B cell (primary cell): ENCODE data around the gene PPFIA4. TPM values are rescaled to one million over a fixed set of nuclear protein-coding genes. Genes with fewer than 3 reads are reported as not detected.

Experiments used
- ATAC-seq: fragments of 200-7000 bp; cut with Tn5 transposase; one replicate; pipeline ENCODE4 v1.10.0; 2021; ENCODE audit warnings: low read depth, mild to moderate bottlenecking, moderate number of reproducible peaks, moderate library complexity
- CTCF ChIA-PET: fragments of 350-600 bp; sonication (Branson Sonifier 250); formaldehyde crosslinking; loops from one replicate; lab custom pipeline; 2021; ENCODE audit warnings: antibody characterized with exemption, inconsistent platforms; lab: Charles Lee
- POLR2A ChIA-PET: fragments of 350-600 bp; sonication (Branson Sonifier 250); formaldehyde crosslinking; loops from one replicate; lab custom pipeline; 2021; ENCODE audit warnings: antibody characterized with exemption; lab: Charles Lee
- DNase-seq: peaks from one replicate; pipeline ENCODE4 v3.0.0; 2013
- H2AFZ ChIP-seq: 2 replicates; pipeline ENCODE4 v1.6.1; 2012; ENCODE audit warnings: mild to moderate bottlenecking, low read depth, low read length; ENCODE audit not compliant: insufficient read depth, poor library complexity, severe bottlenecking
- H3K27ac ChIP-seq, 2 donors: 1 replicate in 1 of 2; 2 replicates in 1 of 2; pipeline ENCODE4 v1.5.1; 2012 to 2013; ENCODE audit warnings: low read length in 2 of 2, mild to moderate bottlenecking in 2 of 2, moderate library complexity in 1 of 2
- H3K27me3 ChIP-seq, 4 experiments: fragments of 200-600 bp in 1 of 4; sonication (generic) in 1 of 4; replicated peaks in 1 of 4; 1 replicate in 2 of 4; 2 replicates in 2 of 4; pipeline versions ENCODE4 v1.6.1 to v1.7.0; 2013 to 2016; ENCODE audit warnings: low read length in 3 of 4, mild to moderate bottlenecking in 2 of 4, mixed read lengths in 1 of 4, moderate library complexity in 1 of 4; ENCODE audit not compliant: insufficient read depth in 4 of 4, control insufficient read depth in 3 of 4; ENCODE audit errors: control extremely low read depth in 1 of 4
- H3K36me3 ChIP-seq, 2 experiments: replicated peaks in 1 of 2; 1 replicate in 1 of 2; 2 replicates in 1 of 2; pipeline versions ENCODE4 v1.6.1 to v1.7.1; 2013; ENCODE audit warnings: low read length in 1 of 2; ENCODE audit not compliant: insufficient read depth in 2 of 2, control insufficient read depth in 1 of 2; ENCODE audit errors: control extremely low read depth in 1 of 2, extremely low read depth in 1 of 2
- H3K4me1 ChIP-seq, 2 donors: fragments of 200-600 bp in 1 of 2; sonication (generic) in 1 of 2; 1 replicate in 1 of 2; 2 replicates in 1 of 2; pipeline versions ENCODE4 v1.5.1 to v1.6.1; 2013 to 2017; ENCODE audit warnings: low read length in 2 of 2; ENCODE audit not compliant: control insufficient read depth in 2 of 2, insufficient read depth in 2 of 2
- H3K4me2 ChIP-seq: replicated peaks from 2 replicates; pipeline ENCODE3; 2012; ENCODE audit warnings: mild to moderate bottlenecking, low read depth, low read length; ENCODE audit not compliant: poor library complexity, severe bottlenecking
- H3K4me3 ChIP-seq, 5 experiments: fragments of 200-600 bp in 1 of 5; sonication (generic) in 1 of 5; 1 replicate in 3 of 5; 2 replicates in 2 of 5; pipeline versions ENCODE4 v1.5.1 to v1.7.0; 2011 to 2016; ENCODE audit warnings: low read length in 4 of 5, mild to moderate bottlenecking in 4 of 5, low read depth in 2 of 5, control low read depth in 1 of 5, moderate library complexity in 1 of 5; ENCODE audit not compliant: insufficient read depth in 1 of 5; ENCODE audit errors: control extremely low read depth in 1 of 5, extremely low read depth in 1 of 5
- H3K79me2 ChIP-seq: fragments of 200-600 bp; sonication (generic); one replicate; pipeline ENCODE4 v1.6.0; 2016; ENCODE audit warnings: low read length; ENCODE audit not compliant: control insufficient read depth, insufficient read depth
- H3K9ac ChIP-seq: fragments of 200-600 bp; sonication (generic); 2 replicates; pipeline ENCODE4 v1.6.1; 2017; ENCODE audit warnings: mild to moderate bottlenecking, low read length, moderate library complexity
- H3K9me3 ChIP-seq, 3 donors: one replicate each; pipeline versions ENCODE4 v1.6.1 to v1.7.1; 2013; ENCODE audit warnings: low read length in 2 of 3; ENCODE audit not compliant: control insufficient read depth in 2 of 3, insufficient read depth in 1 of 3; ENCODE audit errors: control extremely low read depth in 1 of 3
- H4K20me1 ChIP-seq: 2 replicates; pipeline ENCODE4 v1.6.0; 2012; ENCODE audit warnings: mild to moderate bottlenecking, low read length; ENCODE audit not compliant: insufficient read depth, control insufficient read depth, poor library complexity, severe bottlenecking
- H3K27ac Mint-ChIP-seq: one replicate; pipeline ENCODE4 v1.8.0; 2021; ENCODE audit warnings: mixed read lengths
- H3K27me3 Mint-ChIP-seq: one replicate; pipeline ENCODE4 v1.8.0; 2021; ENCODE audit warnings: mixed read lengths
- H3K4me1 Mint-ChIP-seq: one replicate; pipeline ENCODE4 v1.8.0; 2021; ENCODE audit warnings: mixed read lengths
- H3K4me3 Mint-ChIP-seq: one replicate; pipeline ENCODE4 v1.8.0; 2021; ENCODE audit warnings: mixed read lengths
- H3K9me3 Mint-ChIP-seq: one replicate; pipeline ENCODE4 v1.8.0; 2022; ENCODE audit warnings: mixed read lengths; ENCODE audit not compliant: insufficient read depth
- CTCF ChIP-seq: fragments of 200-600 bp; IDR thresholded peaks from one replicate; pipeline ENCODE4 v1.8.0; 2022; ENCODE audit warnings: antibody characterized with exemption, mild to moderate bottlenecking
- EZH2 ChIP-seq: IDR thresholded peaks from 2 replicates; pipeline ENCODE4 v1.6.1; 2012; ENCODE audit warnings: borderline replicate concordance, low read depth, mild to moderate bottlenecking, moderate library complexity, low read length; ENCODE audit not compliant: insufficient read depth, poor library complexity, severe bottlenecking
- WGBS: methylation state at CpG from one replicate; pipeline ENCODE4 v1.1.5; 2013; ENCODE audit warnings: missing lambda C conversion rate; ENCODE audit not compliant: insufficient coverage; 5-methylcytosine and 5-hydroxymethylcytosine counted together
- intact Hi-C: fragments of 100-400 bp; cut with micrococcal nuclease; formaldehyde crosslinking; loops from one replicate; pipeline ENCODE4 v1.10.0; 2022
- polyA plus RNA-seq: library from polyadenylated mRNA; depleted of rRNA; stranded (reverse); fragments of >200 nt; gene quantifications from 2 replicates; pipeline ENCODE4 v1.2.3, GENCODE V29; 2012
- total RNA-seq, 2 donors: library from RNA; stranded (reverse); fragments of 120-200 nt in 1 of 2; gene quantifications; 1 replicate in 1 of 2; 2 replicates in 1 of 2; pipeline versions ENCODE4 v1.2.3 to v1.2.4, GENCODE V29; 2013 to 2022

Gene PPFIA4
- total and polyA plus RNA-seq, 2 donors (not counting 1 experiment from before 2014, with no cell fraction given): 0.09 to 0.62 TPM

DNA sequence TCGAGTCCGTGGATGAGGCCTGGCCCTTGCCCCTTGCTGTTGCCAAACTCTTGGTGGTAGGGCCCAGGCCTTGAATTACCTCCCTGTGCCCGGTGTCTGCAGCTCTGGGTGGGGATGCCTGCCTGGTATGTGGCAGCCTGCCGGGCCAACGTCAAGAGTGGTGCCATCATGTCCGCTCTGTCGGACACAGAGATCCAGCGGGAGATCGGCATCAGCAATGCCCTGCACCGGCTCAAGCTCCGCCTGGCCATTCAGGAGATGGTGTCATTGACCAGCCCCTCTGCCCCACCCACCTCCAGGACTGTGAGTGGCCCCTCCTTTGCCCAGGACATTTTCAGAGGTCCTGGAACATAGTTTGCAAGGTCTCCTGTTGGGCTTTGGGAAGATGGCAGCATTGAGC, 33.8 kb downstream of the PPFIA4 start:
- ATAC-seq: no peak
- Histone ChIP-seq H2AFZ (no peak overlapping the region), H3K27ac (no peak overlapping the region), H3K27me3 (peaks cover 0 to 3% (median 0%) of the 10 kb centered on the region in 4 experiments), H3K36me3 (no peaks in the 10 kb centered on the region), H3K4me3 (no peak overlapping the region), H3K9ac (no peak overlapping the region), H3K4me1 (no peaks in the 10 kb centered on the region), H3K4me2 (no peak overlapping the region), H3K79me2 (no peaks in the 10 kb centered on the region), H4K20me1 (no peaks in the 10 kb centered on the region), H3K9me3 (no peaks in the 10 kb centered on the region)
- no peak overlapping the region for H3K4me3 Mint-ChIP-seq
- ChIA-PET CTCF (no interaction called here), POLR2A (no interaction called here)
- H3K27ac Mint-ChIP-seq: no peak overlapping the region
- TF ChIP-seq CTCF (no peak), EZH2 (no peak)
- H3K9me3 Mint-ChIP-seq: no peaks in the 10 kb centered on the region
- H3K4me1 Mint-ChIP-seq: no peaks in the 10 kb centered on the region
- no peak for DNase-seq
- peaks cover 24% of the 10 kb centered on the region for H3K27me3 Mint-ChIP-seq
- 98% methylated on average over 11 of the region's 11 CpGs for WGBS
- intact Hi-C loops: no loop called here

DNA sequence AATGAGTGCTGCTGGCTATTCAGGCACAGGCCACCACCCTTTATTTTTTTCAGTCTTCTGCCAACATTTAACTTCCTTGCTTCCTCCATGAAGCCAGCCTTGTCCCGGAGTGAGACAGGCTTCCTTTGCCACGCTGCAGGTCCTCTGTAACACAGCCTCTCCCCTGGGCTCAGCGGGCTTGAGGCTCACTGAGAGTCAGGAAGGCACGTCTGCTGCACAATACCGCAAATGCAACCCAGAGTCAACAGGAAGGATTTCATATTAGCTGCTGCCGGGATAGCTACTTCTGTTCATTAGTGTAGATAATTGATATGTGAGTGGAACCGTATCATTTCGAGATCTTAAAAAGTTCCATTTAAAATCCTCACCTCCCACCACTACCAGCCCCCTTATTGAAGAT, 37.0 kb downstream of the PPFIA4 start:
- Mint-ChIP-seq H3K27ac (no peak overlapping the region), H3K4me3 (no peak overlapping the region), H3K27me3 (peaks cover 12% of the 10 kb centered on the region), H3K9me3 (no peaks in the 10 kb centered on the region), H3K4me1 (no peaks in the 10 kb centered on the region)
- ChIA-PET CTCF (no interaction called here), POLR2A (no interaction called here)
- no peaks in the 10 kb centered on the region for H3K27me3 ChIP-seq
- WGBS: 42% methylated on average over 3 of the region's 8 CpGs
- no peaks in the 10 kb centered on the region for H3K9me3 ChIP-seq
- no peak overlapping the region for H3K27ac ChIP-seq
- intact Hi-C loops: no loop called here
- no peak overlapping the region for H3K9ac ChIP-seq
- H3K4me2 ChIP-seq: no peak overlapping the region
- no peaks in the 10 kb centered on the region for H3K4me1 ChIP-seq
- H3K4me3 ChIP-seq: no peak overlapping the region
- no peaks in the 10 kb centered on the region for H3K36me3 ChIP-seq
- ATAC-seq (no peak), DNase-seq (no peak)
- no peak for TF ChIP-seq EZH2
- H4K20me1 ChIP-seq: no peaks in the 10 kb centered on the region
- H2AFZ ChIP-seq: no peak overlapping the region
- H3K79me2 ChIP-seq: no peaks in the 10 kb centered on the region
